GM18868 (cell line): ENCODE measurements around the gene MAMSTR.
"Not testable (repeated sequence)": the region's sequence is repeated elsewhere in the genome, so short reads cannot be mapped to it uniquely, and the experiment has no call there.

Source experiments
- ATAC-seq: cut with Tn5 transposase; IDR thresholded peaks from one replicate; pipeline ENCODE4 v1.9.1; 2021; ENCODE audit warnings: mild to moderate bottlenecking, moderate library complexity; ENCODE audit not compliant: unreplicated experiment

The MAMSTR gene

GRCh38 chr19:48689449-48689848 lies 30.1 kb downstream of the MAMSTR start:
- no peak for ATAC-seq

GRCh38 chr19:48687776-48688175 lies 31.7 kb downstream of the MAMSTR start:
- no peak for ATAC-seq

DNA sequence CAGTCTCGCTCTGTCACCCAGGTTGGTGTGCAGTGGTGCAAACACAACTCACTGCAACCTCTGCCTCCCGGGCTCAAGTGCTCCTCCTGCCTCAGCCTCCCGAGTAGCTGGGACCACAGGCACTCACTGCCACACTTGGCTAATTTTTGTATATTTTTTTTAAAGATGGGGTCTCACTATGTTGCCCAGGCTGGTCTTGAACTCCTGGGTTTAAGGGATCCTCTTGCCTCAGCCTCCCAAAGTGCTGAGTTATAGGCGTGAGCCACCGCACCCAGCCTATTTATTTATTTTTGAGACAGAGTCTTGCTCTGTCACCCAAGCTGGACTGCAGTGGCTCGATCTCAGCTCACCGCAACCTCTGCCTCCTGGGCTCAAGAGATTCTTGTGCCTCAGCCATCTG lies 32.9 kb downstream of the MAMSTR start:
- ATAC-seq = not testable (repeated sequence)

- ATAC-seq = no peak
Observed at GRCh38 chr19:48686088-48686487, 33.4 kb downstream of the MAMSTR start.

DNA sequence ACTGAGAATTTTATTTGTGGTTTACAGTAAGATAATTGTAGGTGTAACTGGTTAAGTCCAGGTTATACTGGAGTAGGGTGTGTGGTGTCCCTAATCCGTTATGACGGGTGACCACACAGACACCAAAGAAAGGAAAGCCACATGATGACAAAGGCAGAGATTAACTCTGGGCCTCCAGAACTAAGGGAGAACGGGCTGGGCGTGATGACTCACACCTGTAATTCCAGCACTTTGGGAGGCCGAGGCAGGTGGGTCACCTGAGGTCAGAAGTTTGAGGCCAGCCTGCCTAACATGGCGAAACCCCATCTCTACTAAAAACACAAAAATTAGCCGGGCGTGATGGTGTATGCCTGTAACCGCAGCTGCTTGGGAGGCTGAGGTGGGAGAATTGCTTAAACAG lies 33.9 kb downstream of the MAMSTR start:
- ATAC-seq = no peak

- no peak for ATAC-seq
Observed at GRCh38 chr19:48683349-48683748, 36.2 kb downstream of the MAMSTR start.

GRCh38 chr19:48681127-48681470 lies 38.4 kb downstream of the MAMSTR start:
- no peak for ATAC-seq

GRCh38 chr19:48680436-48681126 lies 38.9 kb downstream of the MAMSTR start:
- no peak for ATAC-seq

- not testable (repeated sequence) for ATAC-seq
Observed at GRCh38 chr19:48680006-48680405, 39.5 kb downstream of the MAMSTR start.

- ATAC-seq = no peak
Observed at GRCh38 chr19:48678201-48678600, 41.3 kb downstream of the MAMSTR start.

DNA sequence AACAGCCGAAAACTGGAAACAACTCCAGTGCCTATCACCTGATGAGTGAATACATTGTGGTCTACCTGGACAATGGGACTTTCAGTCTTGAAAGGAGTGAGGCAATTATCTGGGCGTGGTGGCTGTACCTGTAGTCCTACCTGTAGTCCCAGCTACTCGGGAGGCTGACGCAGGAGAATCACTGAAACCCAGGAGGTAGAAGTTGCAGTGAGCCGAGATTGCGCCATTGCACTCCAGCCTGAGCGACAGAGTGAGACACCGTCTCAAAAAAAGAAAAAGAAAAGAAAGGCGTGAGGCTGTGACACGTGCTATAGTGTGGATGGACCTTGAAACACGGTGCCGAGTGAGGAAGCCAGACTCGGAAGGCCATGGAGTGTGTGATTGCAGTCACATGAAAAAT lies 42.6 kb downstream of the MAMSTR start:
- no peak for ATAC-seq

DNA sequence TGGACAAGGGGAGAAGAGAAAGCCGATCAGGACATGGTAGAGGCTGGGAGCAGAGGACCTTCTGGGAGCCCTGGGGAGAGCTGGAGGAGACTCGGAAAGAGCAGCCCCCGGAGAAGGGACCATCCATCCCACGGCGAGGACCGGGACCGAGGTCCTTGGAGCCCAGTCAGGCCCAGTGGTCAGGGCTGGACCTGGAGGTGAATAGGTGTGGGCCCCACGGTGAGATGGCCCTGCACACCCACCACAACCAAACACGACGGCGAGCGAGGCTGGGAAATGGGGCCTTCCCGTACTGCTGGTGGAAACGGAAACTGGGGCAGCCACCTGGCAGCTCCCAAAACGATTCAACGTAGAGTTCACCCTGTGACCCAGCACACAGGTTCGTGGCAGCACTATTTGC lies 43.0 kb downstream of the MAMSTR start:
- ATAC-seq = no peak

DNA sequence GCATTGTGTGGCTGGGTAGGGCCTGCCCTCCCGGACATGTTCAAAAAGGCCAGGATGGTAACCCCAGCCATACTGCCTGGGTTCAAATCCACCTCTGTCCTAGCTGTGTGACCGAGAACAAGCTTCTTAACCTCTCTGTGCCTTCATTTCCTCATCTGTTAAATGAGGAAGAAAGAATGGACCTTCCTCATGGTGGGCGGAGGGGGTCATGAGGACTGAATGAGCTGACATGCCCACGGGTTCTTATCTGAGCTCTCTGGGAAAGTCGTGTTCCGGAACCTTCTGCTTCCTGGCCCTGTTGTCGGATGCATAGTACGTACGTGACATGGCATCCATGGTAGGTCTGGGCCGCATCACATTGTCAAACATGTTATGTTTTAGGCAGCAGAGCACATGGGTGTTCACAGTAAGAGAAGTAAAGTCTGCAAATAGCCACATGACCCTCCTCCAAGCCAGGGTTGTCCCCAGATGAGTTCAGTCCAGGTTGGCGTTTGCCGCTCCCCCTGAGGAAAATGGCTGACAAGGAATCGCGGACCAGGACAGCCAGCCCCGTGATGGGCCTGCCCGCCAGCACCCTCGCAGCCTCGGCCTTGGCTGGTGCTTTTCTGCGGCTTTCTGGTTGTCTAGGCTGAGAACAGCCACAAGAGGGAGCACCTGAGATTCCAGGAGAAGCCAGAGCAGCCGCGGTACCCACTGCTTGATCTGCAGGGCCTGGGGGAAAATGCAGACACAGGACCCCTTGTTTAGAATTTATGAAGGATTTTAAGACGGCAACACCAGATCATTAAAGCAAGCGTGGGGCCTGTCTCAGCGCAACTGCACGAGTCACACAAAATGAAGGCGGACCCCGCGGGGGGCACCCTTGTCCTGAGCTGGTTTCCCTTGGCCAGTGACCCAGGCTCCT lies 44.4 kb downstream of the MAMSTR start:
- no peak for ATAC-seq

GRCh38 chr19:48674216-48674809 lies 45.2 kb downstream of the MAMSTR start:
- ATAC-seq = no peak

DNA sequence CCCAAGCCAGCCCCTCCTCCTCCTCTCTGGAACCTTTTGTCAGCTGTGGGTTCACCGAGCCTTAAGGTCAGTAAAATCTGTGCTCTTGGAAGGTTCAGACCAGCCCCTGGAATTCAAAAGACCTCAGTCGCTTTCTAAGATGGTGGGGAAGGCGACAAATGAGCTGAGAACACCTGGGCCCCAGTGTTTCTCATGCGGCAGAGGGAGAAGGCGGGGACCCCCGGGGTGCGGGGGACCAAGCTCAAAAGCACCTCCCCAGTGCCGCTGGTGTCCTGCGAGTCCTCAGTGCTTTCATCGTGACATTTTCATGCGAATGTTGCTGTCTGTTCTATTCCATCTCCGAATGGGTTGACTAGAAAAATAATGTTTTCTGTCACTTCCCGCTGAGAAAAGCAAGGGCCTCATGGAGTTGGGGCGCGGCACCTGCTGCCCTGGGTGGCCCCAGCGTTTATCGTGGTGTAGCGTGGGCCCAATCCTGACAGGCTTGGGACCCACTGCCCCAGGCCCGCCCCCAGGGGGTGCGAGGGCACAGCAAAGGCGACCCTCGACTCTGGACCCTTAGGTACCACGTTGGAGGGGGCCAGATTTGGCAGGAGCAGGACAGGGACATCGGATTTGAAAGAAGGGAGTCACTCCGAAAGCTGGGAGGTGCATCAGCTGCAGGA lies 46.0 kb downstream of the MAMSTR start:
- ATAC-seq = no peak

DNA sequence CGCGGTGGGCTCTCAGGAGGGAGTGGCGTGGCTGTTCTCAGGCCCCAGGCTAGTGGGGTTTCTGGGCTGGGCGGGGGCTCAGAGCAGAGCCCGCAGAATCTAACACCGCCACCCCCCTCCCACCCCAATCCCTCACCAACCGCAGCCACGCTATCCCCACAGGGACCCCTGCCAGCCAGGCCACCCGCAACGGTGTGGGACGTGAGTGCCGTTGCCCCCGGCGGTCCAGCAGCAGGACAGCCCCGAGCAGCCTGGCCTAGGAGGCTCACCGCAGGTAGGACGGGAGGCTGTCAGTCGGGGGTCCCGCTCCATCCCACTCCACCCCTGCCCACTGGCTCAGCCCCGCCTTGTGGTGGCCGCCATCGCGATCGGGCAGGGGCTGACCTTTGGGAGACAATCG lies 46.5 kb downstream of the MAMSTR start, which contains the start of gene NTN5:
NTN5 (minus strand) TSS at position 24 of the 400 bp plus-strand sequence. CDS start 2,031 bp downstream, outside the sequence.
- ATAC-seq = no peak

DNA sequence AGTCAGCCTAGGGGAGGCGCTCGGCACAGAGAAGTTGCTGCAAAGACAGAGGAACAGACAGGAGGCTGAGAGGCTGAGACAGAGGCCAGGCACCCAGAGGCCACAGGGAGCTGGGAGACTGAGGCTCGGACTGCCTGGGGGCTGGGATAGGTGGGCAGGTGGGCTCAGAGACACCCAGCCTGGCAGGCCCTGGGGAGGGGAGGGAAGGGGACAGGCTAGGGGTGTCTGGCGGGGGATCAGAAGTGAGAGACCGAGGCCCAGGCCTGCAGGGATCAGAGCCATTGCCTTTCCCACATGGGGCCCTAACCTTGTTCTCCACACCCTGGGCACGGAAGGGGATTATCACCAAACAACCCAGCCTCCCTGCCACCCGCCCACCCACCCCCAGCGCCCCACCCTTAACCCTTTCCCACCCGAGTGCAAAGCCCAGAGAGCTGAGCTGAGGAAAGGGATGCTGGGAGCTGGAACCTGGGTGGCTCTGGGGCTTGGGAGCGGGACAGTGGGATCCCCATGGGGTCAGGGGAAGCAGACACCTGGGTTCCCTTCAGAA lies 48.0 kb downstream of the MAMSTR start:
- ATAC-seq = no peak

DNA sequence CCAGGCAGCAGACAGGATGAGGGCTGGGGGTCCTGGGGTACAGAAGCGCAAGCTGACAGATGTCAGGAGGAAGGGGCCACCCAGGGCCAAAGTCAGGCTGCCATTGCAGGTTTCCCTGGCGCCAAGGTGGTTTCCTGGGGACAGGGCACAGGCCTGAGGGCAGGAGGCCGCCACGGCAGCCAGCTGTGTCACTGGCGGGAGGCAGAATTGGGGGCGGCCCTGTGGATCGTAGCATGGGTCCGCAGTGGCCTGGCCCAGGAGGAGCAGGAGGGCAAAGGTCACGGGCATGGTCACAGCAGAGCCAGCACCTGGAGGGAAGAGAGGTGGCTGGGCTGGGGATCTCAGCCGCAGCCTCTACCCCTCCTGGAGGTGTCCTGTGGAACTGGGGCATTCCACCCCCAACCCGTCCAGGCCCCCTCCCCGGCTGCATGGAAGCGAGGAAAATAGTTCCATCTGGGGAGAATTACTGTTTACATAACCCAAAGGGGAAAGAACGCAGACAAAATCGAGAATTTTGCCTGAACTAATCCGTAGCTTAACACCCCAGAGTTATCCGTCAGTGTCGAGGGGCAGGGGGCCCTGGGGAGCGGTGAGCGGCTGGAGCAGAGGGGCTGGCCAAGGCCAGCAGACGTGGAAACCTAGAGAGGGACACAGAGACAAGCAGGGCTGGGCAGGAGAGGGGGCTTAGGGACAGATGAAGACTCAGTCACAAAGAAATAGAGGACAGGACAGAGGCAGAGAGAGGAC lies 48.7 kb downstream of the MAMSTR start:
- no peak for ATAC-seq

DNA sequence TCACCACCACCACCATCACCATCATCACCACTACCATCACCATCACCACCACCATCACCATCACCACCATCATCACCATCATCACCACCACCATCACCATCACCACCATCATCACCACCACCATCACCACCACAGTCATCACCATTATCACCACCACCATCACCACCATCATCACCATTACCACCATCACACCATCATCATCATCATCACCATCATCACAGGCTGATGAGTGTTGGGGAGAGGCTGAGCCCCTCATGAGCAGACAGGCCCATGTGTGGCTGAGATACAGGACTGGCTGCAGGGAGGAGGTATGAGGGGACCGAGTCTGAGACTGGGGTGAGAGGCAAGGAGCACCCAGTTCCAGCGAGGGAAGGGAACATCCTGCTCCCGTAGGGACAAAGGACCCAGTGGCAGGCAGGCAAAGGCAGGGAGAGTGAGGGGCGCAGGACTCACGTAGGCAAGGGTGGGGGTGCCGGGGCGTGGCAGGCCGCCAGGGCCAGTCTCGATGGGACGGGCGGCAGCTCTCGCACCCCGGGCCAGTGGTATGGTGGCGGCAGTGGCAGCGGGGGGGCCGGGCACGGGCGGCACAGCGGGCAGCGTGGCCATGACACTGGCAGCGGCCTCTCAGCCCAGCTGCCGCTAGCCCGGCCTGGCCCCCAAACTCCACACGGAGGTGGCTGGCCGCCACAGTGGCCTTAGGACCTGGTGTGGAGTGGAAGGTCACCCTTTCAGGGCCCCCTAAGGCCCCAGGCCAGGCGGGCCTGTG lies 49.4 kb downstream of the MAMSTR start:
- no peak for ATAC-seq

- no peak for ATAC-seq
Observed at GRCh38 chr19:48668761-48669160, 50.8 kb downstream of the MAMSTR start.
